HepG2 (cell line): Measurements from ENCODE around the gene STIP1. TPM values are rescaled to one million over a fixed set of nuclear protein-coding genes. Genes with fewer than 3 reads are reported as not detected.
A peak's percentile ranks its signal among the peaks of the same experiment; 100 is the strongest.

Experiments
- ARID3A ChIP-seq: IDR thresholded peaks from 2 replicates; pipeline ENCODE4 v1.6.1; 2012; ENCODE audit warnings: low read depth, low read length, improper control_type of control experiment
- ARID4A ChIP-seq: sonication (generic); formaldehyde crosslinking; IDR thresholded peaks from 2 replicates; pipeline ENCODE4 v1.5.0; 2020; ENCODE audit warnings: mild to moderate bottlenecking, missing genetic modification reagents, borderline replicate concordance
- ARNTL ChIP-seq: sonication (generic); formaldehyde crosslinking; IDR thresholded peaks from 2 replicates; pipeline ENCODE4 v1.4.0; 2020; ENCODE audit warnings: mild to moderate bottlenecking, missing genetic modification reagents
- CCDC6 ChIP-seq: sonication (generic); formaldehyde crosslinking; IDR thresholded peaks from 2 replicates; pipeline ENCODE4 v1.8.1; 2022; ENCODE audit warnings: mild to moderate bottlenecking, missing genetic modification reagents, moderate library complexity
- DMAP1 ChIP-seq: IDR thresholded peaks from 2 replicates; pipeline ENCODE4 v1.6.1; 2016
- ETS1 ChIP-seq: sonication (generic); formaldehyde crosslinking; IDR thresholded peaks from 2 replicates; pipeline ENCODE4 v1.4.0; 2020; ENCODE audit warnings: missing genetic modification reagents
- GMEB2 ChIP-seq: IDR thresholded peaks from 2 replicates; pipeline ENCODE4 v1.6.1; 2016; ENCODE audit warnings: missing biosample characterization, missing genetic modification reagents, low read depth
- MED13 ChIP-seq: sonication (generic); formaldehyde crosslinking; IDR thresholded peaks from 2 replicates; pipeline ENCODE4 v1.5.0; 2020; ENCODE audit warnings: missing genetic modification reagents
- MXI1 ChIP-seq: IDR thresholded peaks from 3 replicates; pipeline ENCODE4 v1.6.1; 2012; ENCODE audit warnings: low read depth, low read length, inconsistent platforms, borderline replicate concordance
- PITX1 ChIP-seq: sonication (generic); formaldehyde crosslinking; IDR thresholded peaks from 2 replicates; pipeline ENCODE4 v1.5.1; 2020; ENCODE audit warnings: mild to moderate bottlenecking, missing genetic modification reagents
- TCF7 ChIP-seq: sonication (generic); IDR thresholded peaks from 2 replicates; pipeline ENCODE4 v1.6.1; 2016; ENCODE audit warnings: antibody characterized with exemption, low read depth
- TGIF2 ChIP-seq: IDR thresholded peaks from 2 replicates; pipeline ENCODE4 v1.6.1; 2016; ENCODE audit warnings: control low read depth, missing compliant biosample characterization
- TP53 ChIP-seq: sonication (generic); formaldehyde crosslinking; conservative IDR thresholded peaks from 2 replicates; pipeline ENCODE4 v1.4.0; 2020; ENCODE audit warnings: missing genetic modification reagents
- YY1 ChIP-seq: IDR thresholded peaks from 2 replicates; pipeline ENCODE4 v1.6.1; 2011; ENCODE audit warnings: low read length, low read depth, moderate library complexity, mild to moderate bottlenecking; ENCODE audit not compliant: insufficient read depth, insufficient replicate concordance
- ZNF124 ChIP-seq: sonication (generic); formaldehyde crosslinking; IDR thresholded peaks from 2 replicates; pipeline ENCODE4 v1.4.0; 2020; ENCODE audit warnings: missing genetic modification reagents
- ZNF136 ChIP-seq: sonication (generic); formaldehyde crosslinking; IDR thresholded peaks from 2 replicates; pipeline ENCODE4 v1.8.1; 2022; ENCODE audit warnings: low read depth, mild to moderate bottlenecking, moderate library complexity, missing genetic modification reagents
- ZNF224 ChIP-seq: sonication (generic); formaldehyde crosslinking; IDR thresholded peaks from 2 replicates; pipeline ENCODE4 v1.5.0; 2020; ENCODE audit warnings: mild to moderate bottlenecking, missing genetic modification reagents
- ZNF275 ChIP-seq: sonication (generic); formaldehyde crosslinking; IDR thresholded peaks from 2 replicates; pipeline ENCODE4 v1.8.0; 2022; ENCODE audit warnings: missing genetic modification reagents, mild to moderate bottlenecking, inconsistent platforms, borderline replicate concordance
- ZNF556 ChIP-seq: sonication (generic); formaldehyde crosslinking; IDR thresholded peaks from 2 replicates; pipeline ENCODE4 v1.4.0; 2020; ENCODE audit warnings: mild to moderate bottlenecking, missing genetic modification reagents, borderline replicate concordance
- polyA plus RNA-seq, 8 experiments: library from polyadenylated mRNA; depleted of rRNA in 3 of 8; stranded (reverse) in 7 of 8; unstranded in 1 of 8; fragments of >200 nt; fragmentation: Illumina TruSeq in 4 of 8; extraction: Trizol in 4 of 8; gene quantifications; 2 replicates each; pipeline versions ENCODE4 v1.2.1 to v1.2.3, GENCODE V29; 2011 to 2016; ENCODE audit warnings: low read depth in 4 of 8, missing spikeins in 1 of 8, mixed read lengths in 1 of 8; ENCODE audit not compliant: insufficient read depth in 1 of 8
- total RNA-seq, 5 experiments: library from RNA; depleted of rRNA; stranded (reverse); fragments of >200 nt; fragmentation: Illumina TruSeq; extraction: Trizol; gene quantifications; 2 replicates each; pipeline ENCODE4 v1.2.3, GENCODE V29; 2016; ENCODE audit warnings: low read depth in 1 of 5

The STIP1 gene
- total and polyA plus RNA-seq, 2 of the 13 experiments (the other 11 are each of a cell fraction or from before 2014, with no cell fraction given), result 81.1 to 217 TPM

GRCh38 chr11:64240435-64241240 is 54.7 kb downstream of the STIP1 start, which contains the start of gene FKBP2 (continued):
- 0 out of 2 replicates have a peak, but pooled peaks have one; percentile 57 for TF ChIP-seq ETS1 (CRISPR knock-in tag)
- TF ChIP-seq DMAP1 (CRISPR knock-in tag), result no peak
- TF ChIP-seq ZNF556 (CRISPR knock-in tag), result no peak
- peak; percentile 76; the same call in 1 of the 2 replicates for TF ChIP-seq ZNF224 (CRISPR knock-in tag)
- TF ChIP-seq ARNTL, result peak; percentile 91
- TF ChIP-seq TP53 (CRISPR knock-in tag), result 0 out of 2 replicates have a peak, but pooled peaks have one; percentile 70
- peak; percentile 56; the same call in 1 of the 2 replicates for TF ChIP-seq GMEB2 (CRISPR knock-in tag)
- TF ChIP-seq ZNF275 (CRISPR knock-in tag), result peak; percentile 36; the same call in 1 of the 2 replicates
- TF ChIP-seq PITX1, result peak; percentile 13; the same call in 1 of the 2 replicates
- TF ChIP-seq MED13, result 0 out of 2 replicates have a peak, but pooled peaks have one; percentile 29
- peak; percentile 66; the same call in 1 of the 2 replicates for TF ChIP-seq TGIF2 (CRISPR knock-in tag)
- no peak for TF ChIP-seq ARID3A
- TF ChIP-seq MXI1, result peak; percentile 80; the same call in 2 of the 3 replicates
- 0 out of 2 replicates have a peak, but pooled peaks have one; percentile 62 for TF ChIP-seq ZNF124 (CRISPR knock-in tag)
- peak; percentile 79; the same call in 1 of the 2 replicates for TF ChIP-seq ARID4A (CRISPR knock-in tag)
- TF ChIP-seq TCF7, result no peak
- TF ChIP-seq ZNF136 (CRISPR knock-in tag), result peak; percentile 67; the same call in 1 of the 2 replicates
- TF ChIP-seq CCDC6 (CRISPR knock-in tag), result peak; percentile 55; the same call in 1 of the 2 replicates
- TF ChIP-seq YY1, result peak; percentile 71
